Measurements from ENCODE around the gene MAML2. TPM values are rescaled to one million over a fixed set of nuclear protein-coding genes. Genes with fewer than 3 reads are reported as not detected.

MAML2 gene
- total RNA-seq, 1 experiment from 2014 or later = 2.7 TPM

DNA sequence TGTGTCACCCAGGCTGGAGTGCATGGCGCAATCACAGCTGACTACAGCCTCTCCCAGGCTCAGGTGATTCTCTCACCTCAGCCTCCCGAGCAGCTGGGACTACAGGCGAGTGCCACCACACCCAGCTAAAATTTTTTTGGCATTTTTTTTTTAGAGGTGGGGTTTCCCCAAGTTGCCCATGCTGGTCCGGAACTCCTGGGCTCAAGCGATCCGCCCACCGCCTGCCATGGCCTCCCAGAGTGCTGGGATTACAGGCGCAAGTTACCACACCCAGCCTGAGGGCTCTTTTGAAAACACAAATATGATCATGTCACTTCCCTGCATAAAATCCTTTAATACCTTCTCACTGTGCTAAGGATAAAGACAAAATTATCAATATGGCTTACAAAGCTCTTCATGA lies 88.1 kb downstream of the MAML2 start:
- Mint-ChIP-seq H3K4me1 (peaks cover 20 to 25% of the 10 kb centered on the region in 2 experiments), H3K36me3 (ENCODE audit: insufficient read depth in 1 of 3, low read depth in 3 of 3) (no peaks in the 10 kb centered on the region), H3K27me3 (ENCODE audit: low read depth) (no peaks in the 10 kb centered on the region), H3K9me3 (no peaks in the 10 kb centered on the region), H3K27ac (no peak overlapping the region), H3K4me3 (no peak overlapping the region)
- no peak for DNase-seq
- Histone ChIP-seq H3K9ac (ENCODE audit: extremely low read depth, insufficient read length, low read length) (no peak overlapping the region), H3K9me3 (ENCODE audit: control insufficient read depth, low read depth, low read length) (no peaks in the 10 kb centered on the region), H3K79me2 (ENCODE audit: insufficient read depth, low read length) (no peaks in the 10 kb centered on the region), H3K18ac (ENCODE audit: insufficient read length, low read depth, low read length) (no peak overlapping the region), H2BK120ac (ENCODE audit: low read depth, low read length, poor library complexity, severe bottlenecking) (no peak overlapping the region), H3K4me1 (ENCODE audit: insufficient read depth, low read length) (peaks cover 2% of the 10 kb centered on the region; the same call in 1 of the 2 replicates), H3K14ac (ENCODE audit: insufficient read depth, low read length) (no peak overlapping the region), H3K56ac (ENCODE audit: insufficient read length, low read depth, low read length) (no peak overlapping the region), H3K27me3 (ENCODE audit: insufficient read depth, low read length) (no peaks in the 10 kb centered on the region), H3K23ac (ENCODE audit: insufficient read length, low read depth, low read length) (no peak overlapping the region), H3K4ac (ENCODE audit: low read depth, low read length) (no peak overlapping the region), H2BK12ac (ENCODE audit: insufficient read length, low read depth, low read length) (no peak overlapping the region), H3K79me1 (ENCODE audit: insufficient read depth, low read depth, low read length, poor library complexity, severe bottlenecking) (no peaks in the 10 kb centered on the region), H4K91ac (ENCODE audit: insufficient read length, low read depth, low read length) (no peak overlapping the region), H2BK20ac (ENCODE audit: low read depth, low read length, poor library complexity, severe bottlenecking) (no peak overlapping the region), H4K8ac (replicated peaks; ENCODE audit: insufficient read length, low read depth, low read length) (no peak overlapping the region), H3K27ac (ENCODE audit: insufficient read length, low read depth, low read length) (no peak overlapping the region), H4K5ac (ENCODE audit: insufficient read length, low read depth, low read length) (no peak overlapping the region), H2AK5ac (ENCODE audit: insufficient read length, low read length) (no peak overlapping the region), H3K4me2 (ENCODE audit: insufficient read depth, insufficient read length, low read length) (no peak overlapping the region), H2BK5ac (ENCODE audit: insufficient read length, low read length) (no peak overlapping the region), H2AFZ (ENCODE audit: low read length) (no peak overlapping the region), H3T11ph (ENCODE audit: low read length) (no peak overlapping the region), H2BK15ac (ENCODE audit: low read depth, low read length) (no peak overlapping the region), H3K23me2 (ENCODE audit: insufficient read length, low read depth, low read length, poor library complexity, severe bottlenecking) (no peaks in the 10 kb centered on the region), H4K20me1 (ENCODE audit: control insufficient read depth, insufficient read depth, insufficient read length) (no peaks in the 10 kb centered on the region)
- TF ChIP-seq CTCF (conservative IDR thresholded peaks at IDR 0.05) = no peak
- WGBS (ENCODE audit: extremely low coverage, insufficient read length, low lambda C conversion rate) = no CpG with 5 or more reads among the region's 8 CpGs
